ENCODE data around the gene PRDM1.

The PRDM1 gene

GRCh38 chr6:106085984-106086813 is at the start of gene PRDM1:
Gene PRDM1, plus strand, starts transcription at chr6:106086336. Its CDS starts 218 bp downstream, at chr6:106086554.
- peak within 1 kb of the TSS; percentile 63 for H3K27ac ChIP-seq (ENCODE audit: low read depth, low read length)
- no peaks in the 10 kb centered on the region for H3K27me3 ChIP-seq (ENCODE audit: control insufficient read depth in 1 of 2, insufficient read depth in 2 of 2, low read length in 2 of 2)

DNA sequence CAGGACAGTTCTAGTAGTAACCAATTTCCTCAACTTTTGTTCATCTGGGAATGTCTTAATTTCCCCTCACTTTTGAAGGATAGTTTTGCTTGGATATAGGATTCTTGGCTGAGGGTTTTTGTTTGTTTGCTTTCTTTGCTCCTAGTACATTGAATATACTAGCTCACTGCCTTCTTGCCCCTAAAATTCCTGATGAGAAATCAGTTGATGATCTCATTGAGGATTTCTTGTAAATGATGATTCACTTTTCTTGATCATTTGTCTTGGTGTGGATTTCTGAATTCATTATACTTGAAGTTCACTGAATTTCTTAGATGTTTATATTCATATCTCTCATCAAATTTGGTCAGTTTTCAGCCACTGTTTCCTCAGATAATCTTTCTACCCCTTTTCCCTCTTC is 49.1 kb upstream of the PRDM1 start:
- Histone ChIP-seq H3K27me3 (ENCODE audit: control insufficient read depth in 1 of 2, insufficient read depth in 2 of 2, low read length in 2 of 2) (no peaks in the 10 kb centered on the region), H3K4me1 (ENCODE audit: control insufficient read depth in 1 of 2, insufficient read depth in 2 of 2, low read length in 2 of 2) (no peaks in the 10 kb centered on the region), H3K36me3 (ENCODE audit: control insufficient read depth in 1 of 2, insufficient read depth in 2 of 2, low read length in 2 of 2) (no peaks in the 10 kb centered on the region)

More at GRCh38 chr6:106085984-106086813, at the start of gene PRDM1:
- Histone ChIP-seq H3K4me1 (ENCODE audit: control insufficient read depth in 1 of 2, insufficient read depth in 2 of 2, low read length in 2 of 2) (peaks cover 8 to 20% of the 10 kb centered on the region in 2 donors), H3K36me3 (ENCODE audit: control insufficient read depth in 1 of 2, insufficient read depth in 2 of 2, low read length in 2 of 2) (no peaks in the 10 kb centered on the region), H3K9me3 (ENCODE audit: control insufficient read depth in 1 of 2, low read length in 2 of 2) (no peaks in the 10 kb centered on the region), H3K4me3 (ENCODE audit: low read depth in 1 of 2, low read length in 2 of 2) (peak within 1 kb of the TSS; percentile 72 to 74), H3K9ac (ENCODE audit: low read depth in 1 of 2, low read length in 2 of 2) (peak within 1 kb of the TSS; percentile 67 to 69)

GRCh38 chr6:106039897-106040592 is 46.1 kb upstream of the PRDM1 start:
- H3K27me3 ChIP-seq (ENCODE audit: control insufficient read depth in 1 of 2, insufficient read depth in 2 of 2, low read length in 2 of 2), result no peaks in the 10 kb centered on the region
- no peak overlapping the region for H3K4me3 ChIP-seq (ENCODE audit: low read depth in 1 of 2, low read length in 2 of 2)
- H3K27ac ChIP-seq (ENCODE audit: low read depth, low read length), result no peak overlapping the region
- H3K4me1 ChIP-seq (ENCODE audit: control insufficient read depth in 1 of 2, insufficient read depth in 2 of 2, low read length in 2 of 2), result peaks cover 1 to 9% of the 10 kb centered on the region in 2 donors
- no peak overlapping the region for H3K9ac ChIP-seq (ENCODE audit: low read depth in 1 of 2, low read length in 2 of 2)
- H3K9me3 ChIP-seq (ENCODE audit: control insufficient read depth in 1 of 2, low read length in 2 of 2), result no peaks in the 10 kb centered on the region
- no peaks in the 10 kb centered on the region for H3K36me3 ChIP-seq (ENCODE audit: control insufficient read depth in 1 of 2, insufficient read depth in 2 of 2, low read length in 2 of 2)

More for the DNA sequence above, 49.1 kb upstream of the PRDM1 start:
- no peak overlapping the region for H3K4me3 ChIP-seq (ENCODE audit: low read depth in 1 of 2, low read length in 2 of 2)
- H3K27ac ChIP-seq (ENCODE audit: low read depth, low read length), result no peak overlapping the region
- no peak overlapping the region for H3K9ac ChIP-seq (ENCODE audit: low read depth in 1 of 2, low read length in 2 of 2)
- H3K9me3 ChIP-seq (ENCODE audit: control insufficient read depth in 1 of 2, low read length in 2 of 2), result no peaks in the 10 kb centered on the region

GRCh38 chr6:106044151-106044550 is 42.0 kb upstream of the PRDM1 start:
- H3K4me3 ChIP-seq (ENCODE audit: low read depth in 1 of 2, low read length in 2 of 2), result no peak overlapping the region
- H3K9me3 ChIP-seq (ENCODE audit: control insufficient read depth in 1 of 2, low read length in 2 of 2), result no peaks in the 10 kb centered on the region
- H3K4me1 ChIP-seq (ENCODE audit: control insufficient read depth in 1 of 2, insufficient read depth in 2 of 2, low read length in 2 of 2), result peaks cover 19 to 27% of the 10 kb centered on the region in 2 donors
- no peak overlapping the region for H3K9ac ChIP-seq (ENCODE audit: low read depth in 1 of 2, low read length in 2 of 2)
- no peak overlapping the region for H3K27ac ChIP-seq (ENCODE audit: low read depth, low read length)
- H3K36me3 ChIP-seq (ENCODE audit: control insufficient read depth in 1 of 2, insufficient read depth in 2 of 2, low read length in 2 of 2), result no peaks in the 10 kb centered on the region
- H3K27me3 ChIP-seq (ENCODE audit: control insufficient read depth in 1 of 2, insufficient read depth in 2 of 2, low read length in 2 of 2), result no peaks in the 10 kb centered on the region

DNA sequence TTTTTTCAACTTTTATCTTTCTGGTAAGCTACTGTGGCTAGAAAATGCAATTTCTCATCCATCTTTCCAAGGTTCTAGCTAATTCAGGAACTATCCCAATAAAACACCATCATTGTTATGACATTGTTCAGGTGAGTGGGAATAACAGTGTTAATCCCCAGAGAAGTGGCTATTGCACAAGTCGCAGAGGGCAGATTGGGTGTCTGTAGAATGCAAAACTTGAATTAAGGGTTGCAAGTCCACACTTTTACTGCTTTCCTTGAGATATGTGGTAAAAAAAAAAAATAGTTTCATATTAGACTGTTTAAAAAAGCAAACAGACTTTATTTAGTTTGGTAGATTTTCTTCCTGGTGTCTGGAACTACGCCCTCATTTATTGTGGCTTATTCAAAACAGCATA is 41.1 kb upstream of the PRDM1 start:
- Histone ChIP-seq H3K27ac (ENCODE audit: low read depth, low read length) (no peak overlapping the region), H3K36me3 (ENCODE audit: control insufficient read depth in 1 of 2, insufficient read depth in 2 of 2, low read length in 2 of 2) (no peaks in the 10 kb centered on the region), H3K27me3 (ENCODE audit: control insufficient read depth in 1 of 2, insufficient read depth in 2 of 2, low read length in 2 of 2) (no peaks in the 10 kb centered on the region), H3K4me1 (ENCODE audit: control insufficient read depth in 1 of 2, insufficient read depth in 2 of 2, low read length in 2 of 2) (peaks cover 19 to 27% of the 10 kb centered on the region in 2 donors), H3K4me3 (ENCODE audit: low read depth in 1 of 2, low read length in 2 of 2) (no peak overlapping the region), H3K9ac (ENCODE audit: low read depth in 1 of 2, low read length in 2 of 2) (no peak overlapping the region), H3K9me3 (ENCODE audit: control insufficient read depth in 1 of 2, low read length in 2 of 2) (no peaks in the 10 kb centered on the region)

- Histone ChIP-seq H3K9me3 (ENCODE audit: control insufficient read depth in 1 of 2, low read length in 2 of 2) (no peaks in the 10 kb centered on the region), H3K27me3 (ENCODE audit: control insufficient read depth in 1 of 2, insufficient read depth in 2 of 2, low read length in 2 of 2) (no peaks in the 10 kb centered on the region), H3K4me3 (ENCODE audit: low read depth in 1 of 2, low read length in 2 of 2) (no peak overlapping the region), H3K9ac (ENCODE audit: low read depth in 1 of 2, low read length in 2 of 2) (no peak overlapping the region), H3K4me1 (ENCODE audit: control insufficient read depth in 1 of 2, insufficient read depth in 2 of 2, low read length in 2 of 2) (peaks cover 19 to 30% of the 10 kb centered on the region in 2 donors), H3K27ac (ENCODE audit: low read depth, low read length) (no peak overlapping the region), H3K36me3 (ENCODE audit: control insufficient read depth in 1 of 2, insufficient read depth in 2 of 2, low read length in 2 of 2) (no peaks in the 10 kb centered on the region)
Observed at GRCh38 chr6:106046116-106046853, 39.9 kb upstream of the PRDM1 start.

GRCh38 chr6:106046854-106047200 is 39.3 kb upstream of the PRDM1 start:
- Histone ChIP-seq H3K36me3 (ENCODE audit: control insufficient read depth in 1 of 2, insufficient read depth in 2 of 2, low read length in 2 of 2) (no peaks in the 10 kb centered on the region), H3K4me1 (ENCODE audit: control insufficient read depth in 1 of 2, insufficient read depth in 2 of 2, low read length in 2 of 2) (peaks cover 19 to 32% of the 10 kb centered on the region in 2 donors), H3K9ac (ENCODE audit: low read depth in 1 of 2, low read length in 2 of 2) (no peak overlapping the region), H3K27ac (ENCODE audit: low read depth, low read length) (no peak overlapping the region), H3K4me3 (ENCODE audit: low read depth in 1 of 2, low read length in 2 of 2) (no peak overlapping the region), H3K27me3 (ENCODE audit: control insufficient read depth in 1 of 2, insufficient read depth in 2 of 2, low read length in 2 of 2) (no peaks in the 10 kb centered on the region), H3K9me3 (ENCODE audit: control insufficient read depth in 1 of 2, low read length in 2 of 2) (no peaks in the 10 kb centered on the region)

DNA sequence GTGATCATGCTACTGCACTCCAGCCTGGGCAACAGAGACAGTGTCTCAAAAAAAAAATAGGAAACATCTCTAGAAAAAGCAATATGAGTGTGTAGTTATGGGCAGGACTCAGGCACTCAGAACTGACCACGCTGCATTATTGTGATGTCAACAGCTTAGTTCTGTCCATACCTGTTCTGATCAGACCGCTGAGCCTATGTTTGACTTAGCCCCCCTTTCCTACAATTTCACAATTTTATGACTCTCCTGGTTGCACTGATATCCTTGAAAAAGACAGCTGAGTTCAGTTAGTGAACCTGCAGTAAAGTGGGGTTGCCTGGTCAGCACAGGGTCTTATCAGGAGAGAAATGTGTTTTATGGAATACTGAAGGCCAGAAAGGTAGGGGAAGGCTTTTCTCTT is 37.8 kb upstream of the PRDM1 start:
- Histone ChIP-seq H3K27ac (ENCODE audit: low read depth, low read length) (no peak overlapping the region), H3K9ac (ENCODE audit: low read depth in 1 of 2, low read length in 2 of 2) (no peak overlapping the region), H3K36me3 (ENCODE audit: control insufficient read depth in 1 of 2, insufficient read depth in 2 of 2, low read length in 2 of 2) (no peaks in the 10 kb centered on the region), H3K4me1 (ENCODE audit: control insufficient read depth in 1 of 2, insufficient read depth in 2 of 2, low read length in 2 of 2) (peaks cover 19 to 32% of the 10 kb centered on the region in 2 donors), H3K4me3 (ENCODE audit: low read depth in 1 of 2, low read length in 2 of 2) (no peak overlapping the region), H3K9me3 (ENCODE audit: control insufficient read depth in 1 of 2, low read length in 2 of 2) (no peaks in the 10 kb centered on the region), H3K27me3 (ENCODE audit: control insufficient read depth in 1 of 2, insufficient read depth in 2 of 2, low read length in 2 of 2) (no peaks in the 10 kb centered on the region)

DNA sequence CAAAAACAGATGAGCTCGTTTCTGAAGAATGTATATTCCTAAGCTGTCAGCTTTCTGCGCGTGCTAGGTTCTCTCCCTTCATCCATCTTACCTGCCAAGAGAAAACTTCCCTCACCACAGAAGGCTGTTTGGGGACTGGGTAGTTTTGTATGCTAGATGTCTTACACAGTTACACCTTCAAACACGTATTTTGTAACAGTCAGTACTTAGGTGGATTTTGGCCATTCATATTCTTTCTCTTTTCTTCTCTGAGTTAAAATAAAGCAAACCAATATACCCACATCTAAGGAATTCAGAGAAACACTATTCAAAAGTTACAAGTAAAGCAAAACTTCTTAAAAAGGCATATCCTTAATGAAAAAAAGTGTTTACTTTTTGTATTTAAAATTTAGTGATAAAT is 35.6 kb upstream of the PRDM1 start:
- H3K36me3 ChIP-seq (ENCODE audit: control insufficient read depth in 1 of 2, insufficient read depth in 2 of 2, low read length in 2 of 2), result no peaks in the 10 kb centered on the region
- no peak overlapping the region for H3K4me3 ChIP-seq (ENCODE audit: low read depth in 1 of 2, low read length in 2 of 2)
- no peak overlapping the region for H3K27ac ChIP-seq (ENCODE audit: low read depth, low read length)

GRCh38 chr6:106051226-106051625 is 34.9 kb upstream of the PRDM1 start:
- Histone ChIP-seq H3K9ac (ENCODE audit: low read depth in 1 of 2, low read length in 2 of 2) (no peak overlapping the region), H3K4me3 (ENCODE audit: low read depth in 1 of 2, low read length in 2 of 2) (no peak overlapping the region), H3K27ac (ENCODE audit: low read depth, low read length) (no peak overlapping the region), H3K36me3 (ENCODE audit: control insufficient read depth in 1 of 2, insufficient read depth in 2 of 2, low read length in 2 of 2) (no peaks in the 10 kb centered on the region), H3K9me3 (ENCODE audit: control insufficient read depth in 1 of 2, low read length in 2 of 2) (no peaks in the 10 kb centered on the region), H3K4me1 (ENCODE audit: control insufficient read depth in 1 of 2, insufficient read depth in 2 of 2, low read length in 2 of 2) (peaks cover 7 to 20% of the 10 kb centered on the region in 2 donors), H3K27me3 (ENCODE audit: control insufficient read depth in 1 of 2, insufficient read depth in 2 of 2, low read length in 2 of 2) (no peaks in the 10 kb centered on the region)

More for the DNA sequence above, 35.6 kb upstream of the PRDM1 start:
- Histone ChIP-seq H3K9me3 (ENCODE audit: control insufficient read depth in 1 of 2, low read length in 2 of 2) (no peaks in the 10 kb centered on the region), H3K27me3 (ENCODE audit: control insufficient read depth in 1 of 2, insufficient read depth in 2 of 2, low read length in 2 of 2) (no peaks in the 10 kb centered on the region), H3K9ac (ENCODE audit: low read depth in 1 of 2, low read length in 2 of 2) (no peak overlapping the region), H3K4me1 (ENCODE audit: control insufficient read depth in 1 of 2, insufficient read depth in 2 of 2, low read length in 2 of 2) (peaks cover 14 to 21% of the 10 kb centered on the region in 2 donors)
